IPS DF 4.7 (cell line): Measurements from ENCODE around the gene SLC10A3.

Experiments used
- DNase-seq: peaks from one replicate; pipeline ENCODE4 v3.0.0-alpha.2; 2013; ENCODE audit warnings: low spot score; ENCODE audit errors: extremely low read depth

SLC10A3 gene

DNA sequence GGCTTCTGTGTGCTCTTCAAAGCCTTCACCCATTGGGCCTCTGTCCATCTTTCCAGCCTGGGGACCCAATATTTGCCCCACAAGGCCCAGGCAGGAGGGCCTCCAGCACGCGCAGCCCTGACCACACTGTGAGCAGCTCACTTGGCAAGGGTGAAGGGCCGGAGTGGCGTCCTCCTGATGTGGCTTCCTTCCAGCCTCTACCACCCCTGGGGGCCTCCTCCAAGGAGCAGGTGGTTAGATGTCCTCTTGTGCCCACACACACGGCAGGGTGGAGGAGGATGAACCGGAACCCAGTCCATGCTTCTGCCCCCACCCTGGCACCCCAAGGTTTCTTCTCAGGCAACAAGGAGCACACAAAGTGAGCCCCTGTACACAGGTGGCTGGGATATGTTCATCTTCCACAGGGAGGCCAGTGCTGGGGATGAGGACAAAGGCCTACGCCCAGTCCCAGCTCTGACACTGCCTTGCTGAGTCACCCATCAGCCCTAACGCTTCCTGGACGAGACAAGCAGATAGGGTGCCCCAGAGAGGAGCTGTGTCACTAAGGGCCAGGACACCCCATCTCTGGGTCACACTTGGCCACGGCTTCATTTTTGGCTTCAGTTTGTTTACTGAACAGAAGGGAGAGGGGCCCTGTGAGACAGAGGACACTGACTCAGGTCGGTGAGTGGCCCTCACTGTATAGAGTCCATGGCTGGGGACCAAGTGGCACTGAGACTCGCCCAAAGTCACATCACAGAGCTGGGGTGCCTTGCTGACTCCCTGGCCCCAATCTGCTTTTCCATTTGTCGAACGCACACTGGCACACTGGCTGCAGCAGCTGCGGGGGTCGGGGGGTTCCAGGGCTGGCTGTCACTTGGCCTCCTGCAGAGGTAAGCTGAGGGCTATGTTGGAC, 5.9 kb downstream of the SLC10A3 start:
- no peak for DNase-seq

DNA sequence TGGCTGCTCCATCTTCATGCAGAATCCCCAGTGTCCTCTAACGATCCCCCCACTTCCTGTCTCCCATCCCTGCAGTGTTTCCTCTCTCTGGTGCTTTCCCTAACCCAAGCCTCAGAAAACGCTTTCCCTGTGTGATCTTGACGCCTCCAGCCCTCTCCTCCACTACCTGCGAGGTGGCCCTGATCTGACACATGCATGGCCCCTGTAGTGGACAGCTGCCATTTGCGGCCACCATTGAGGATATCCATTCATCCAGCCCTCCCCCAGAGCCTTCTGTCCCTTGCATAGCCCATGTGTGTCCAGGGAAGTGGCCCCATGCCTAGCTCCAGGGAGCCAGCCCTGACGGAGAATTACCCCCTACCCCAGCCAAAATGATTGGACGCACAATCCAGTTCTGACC, 7.1 kb downstream of the SLC10A3 start:
- no peak for DNase-seq

DNA sequence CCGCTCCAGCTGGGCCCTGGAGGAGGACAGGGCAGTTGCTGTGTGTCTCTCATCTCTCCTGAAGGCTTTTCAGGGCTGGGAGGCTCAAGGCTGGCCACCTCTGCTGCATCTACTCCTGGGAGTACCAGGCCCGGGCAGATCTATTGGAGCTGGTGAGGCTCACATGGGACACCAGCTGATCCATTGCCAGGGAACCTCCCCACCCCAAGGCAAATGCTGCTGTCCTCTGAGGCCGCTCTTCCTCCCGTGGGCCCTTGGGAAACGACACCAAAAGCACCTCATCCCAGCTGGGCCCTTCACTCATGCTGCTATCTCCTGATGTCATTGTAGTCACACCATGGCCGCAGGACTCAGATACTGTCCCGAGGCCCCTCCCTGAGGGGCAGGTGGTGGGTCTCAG, 7.6 kb downstream of the SLC10A3 start:
- DNase-seq: no peak

- no peak for DNase-seq
Measured at GRCh38 chrX:154481911-154482601, 8.4 kb downstream of the SLC10A3 start.

- DNase-seq: no peak
Measured at GRCh38 chrX:154481195-154481594, 9.2 kb downstream of the SLC10A3 start.

DNA sequence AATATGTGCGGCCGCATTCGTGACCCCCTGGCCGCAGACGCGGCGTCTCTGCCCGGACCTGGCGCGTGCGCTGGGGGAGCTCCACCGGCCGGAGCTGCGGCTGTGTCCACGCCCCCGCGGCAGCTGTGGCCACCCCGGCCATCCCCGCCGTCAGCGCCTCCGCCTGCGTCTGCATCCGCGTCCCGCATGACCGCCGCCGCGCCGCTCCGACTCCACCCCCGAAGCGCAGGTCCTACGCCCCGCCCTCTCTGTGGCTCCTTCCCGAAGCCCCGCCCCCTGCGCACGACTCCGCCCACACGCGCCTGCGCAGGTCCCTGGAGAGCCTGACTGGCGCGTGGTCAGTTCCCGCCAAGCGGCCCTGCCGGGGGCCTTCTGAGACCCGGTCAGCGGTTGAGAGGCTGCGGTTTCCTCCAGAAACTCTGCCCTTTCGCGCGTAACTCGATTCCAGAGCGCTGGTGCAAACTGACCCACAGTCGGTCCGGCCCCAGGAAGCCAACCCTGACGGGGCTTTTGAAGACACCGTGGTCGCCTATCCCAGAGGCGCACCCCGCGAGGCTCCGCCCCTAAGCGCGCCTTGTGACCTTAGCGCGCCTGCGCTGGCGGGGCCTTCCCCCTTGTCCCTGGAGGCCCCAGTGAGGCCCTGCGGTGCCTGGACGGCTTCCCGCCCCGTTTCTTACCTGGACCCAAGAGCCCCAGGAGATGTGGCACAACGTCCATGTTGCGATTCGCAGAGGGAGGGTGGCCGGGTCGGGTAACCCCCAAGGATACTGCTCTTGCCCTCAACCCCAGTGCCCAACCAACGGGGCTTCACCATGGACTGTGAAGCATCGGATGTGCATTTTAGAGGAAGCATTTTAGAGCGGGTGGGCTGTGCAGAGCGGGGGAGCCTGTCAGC, 11.5 kb downstream of the SLC10A3 start, which contains the start of gene LAGE3:
Gene LAGE3 (minus strand): TSS at position 554 of the 895 bp plus-strand sequence. CDS start 366 bp downstream, at position 188.
- DNase-seq: no peak

DNA sequence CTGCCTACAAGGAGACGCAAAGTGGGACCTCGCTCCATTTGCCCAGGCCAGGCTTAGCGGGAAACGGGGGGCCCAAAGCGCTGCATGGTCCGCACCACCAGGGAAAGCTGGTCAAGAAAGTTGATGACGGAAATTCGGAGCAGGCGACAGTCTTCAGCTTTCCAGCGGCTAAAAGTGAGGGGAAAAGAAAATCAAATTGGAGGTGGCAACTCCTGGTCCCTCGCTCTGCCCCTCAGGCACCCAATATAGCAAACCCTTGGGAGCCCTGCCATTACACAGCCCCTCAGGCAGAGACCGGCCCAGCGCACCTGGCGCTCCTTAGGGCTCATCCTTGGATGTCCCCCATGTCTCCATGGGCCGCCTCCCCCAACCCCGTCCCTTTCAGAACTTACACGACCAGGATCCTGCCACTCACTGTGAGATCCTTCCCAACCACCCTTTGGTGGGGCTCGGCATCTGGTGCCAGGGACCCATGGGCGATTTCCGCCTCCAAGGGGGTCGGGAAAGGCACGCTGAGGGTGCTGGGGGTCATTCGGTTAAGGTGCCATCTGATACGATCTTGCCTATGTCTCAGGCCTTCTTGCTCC, 12.4 kb downstream of the SLC10A3 start:
- no peak for DNase-seq

DNA sequence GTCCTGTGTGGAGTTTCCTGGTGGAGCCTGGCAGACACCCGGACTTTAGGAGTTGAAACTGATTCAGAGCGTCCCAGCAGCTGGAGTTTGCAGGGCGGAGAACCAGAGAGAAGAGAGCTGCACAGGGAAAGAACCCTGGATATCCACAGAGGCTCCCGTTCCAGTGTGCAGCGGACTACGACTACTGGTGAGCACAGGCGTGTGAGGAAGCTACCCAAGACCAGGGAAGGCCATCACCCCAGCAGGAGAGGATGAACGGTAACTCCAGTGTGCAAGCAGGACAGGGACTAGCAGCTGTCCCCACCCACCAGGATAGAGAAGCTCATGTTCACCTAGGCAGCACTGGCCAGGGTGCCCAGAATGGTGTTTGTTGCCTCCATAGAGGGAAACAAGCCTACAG, 13.6 kb downstream of the SLC10A3 start:
- DNase-seq: no peak

- DNase-seq: no peak
Measured at GRCh38 chrX:154473683-154474082, 16.7 kb downstream of the SLC10A3 start.

DNA sequence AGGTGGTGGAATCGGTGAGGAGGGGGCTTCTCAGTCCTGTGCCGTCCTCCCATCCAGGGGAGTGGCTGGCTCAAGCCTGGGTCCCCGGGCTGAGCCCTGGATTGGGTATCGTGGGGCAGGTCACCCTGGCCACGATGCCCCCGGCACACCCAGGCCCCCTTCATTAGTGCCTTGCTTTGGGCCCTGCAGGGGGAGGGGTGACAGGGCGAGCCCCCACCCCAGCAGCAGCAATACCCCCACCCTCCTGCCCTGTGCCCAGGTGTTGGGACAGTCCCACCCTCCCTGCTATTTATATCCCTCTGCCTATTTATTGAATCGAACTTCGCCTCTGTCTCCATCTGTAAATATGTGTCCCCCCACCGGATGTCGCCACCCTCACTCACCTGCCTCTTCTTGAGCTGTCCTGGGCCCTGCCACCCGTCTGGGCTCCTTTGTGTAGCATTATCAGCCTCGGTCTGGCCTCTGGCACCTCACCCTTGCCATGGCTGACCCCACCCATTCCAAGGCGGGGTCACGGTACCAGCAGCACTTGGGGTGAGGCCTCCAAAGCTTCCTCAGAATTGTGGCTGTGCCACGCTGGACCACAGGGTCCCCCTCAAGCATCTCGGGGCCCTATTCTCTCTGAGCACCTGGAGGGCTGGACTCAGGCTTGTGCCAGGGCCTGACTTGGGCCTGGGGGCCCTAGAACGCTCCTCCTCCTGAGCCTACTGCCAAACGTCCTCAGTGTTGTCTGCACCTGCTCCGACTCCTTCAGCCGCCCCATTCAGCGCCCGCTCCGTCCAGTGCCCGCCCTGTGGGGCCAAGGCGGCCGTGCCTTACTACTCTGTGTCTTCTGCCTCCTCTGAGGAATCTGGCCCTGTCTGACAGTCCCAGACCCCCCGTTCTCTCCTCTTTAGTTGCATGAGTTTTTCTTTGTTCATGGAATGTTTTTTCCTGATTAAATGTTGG, 17.5 kb downstream of the SLC10A3 start:
- no peak for DNase-seq

GRCh38 chrX:154471839-154472684, 18.4 kb downstream of the SLC10A3 start:
- no peak for DNase-seq

GRCh38 chrX:154470914-154471568, 19.4 kb downstream of the SLC10A3 start:
- no peak for DNase-seq

- DNase-seq: no peak
Measured at GRCh38 chrX:154470434-154470833, 20.0 kb downstream of the SLC10A3 start.

DNA sequence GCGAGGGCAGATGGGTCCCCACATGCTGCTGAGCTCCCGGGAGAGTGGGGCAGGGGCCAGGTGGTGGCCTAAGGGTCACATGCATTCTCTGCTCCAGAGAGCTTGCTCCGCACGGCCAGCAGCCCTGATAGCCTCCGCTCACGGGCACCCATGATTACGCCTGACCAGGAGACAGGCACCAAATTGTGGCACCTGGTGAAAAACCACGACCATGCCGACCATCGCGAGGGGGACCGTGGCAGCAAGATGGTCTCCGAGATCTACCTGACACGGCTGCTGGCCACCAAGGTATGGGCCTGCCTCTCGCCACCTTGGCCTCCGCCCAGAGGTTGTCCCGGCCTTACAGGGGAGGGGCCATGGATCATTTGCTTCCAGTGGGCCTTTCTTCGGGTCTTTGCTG, 20.5 kb downstream of the SLC10A3 start:
- no peak for DNase-seq

GRCh38 chrX:154469114-154469513, 21.3 kb downstream of the SLC10A3 start:
- no peak for DNase-seq

GRCh38 chrX:154468217-154468616, 22.2 kb downstream of the SLC10A3 start:
- no peak for DNase-seq

- DNase-seq: no peak
Measured at GRCh38 chrX:154467556-154467955, 22.9 kb downstream of the SLC10A3 start.

- DNase-seq: no peak
Measured at GRCh38 chrX:154466907-154467306, 23.5 kb downstream of the SLC10A3 start.

DNA sequence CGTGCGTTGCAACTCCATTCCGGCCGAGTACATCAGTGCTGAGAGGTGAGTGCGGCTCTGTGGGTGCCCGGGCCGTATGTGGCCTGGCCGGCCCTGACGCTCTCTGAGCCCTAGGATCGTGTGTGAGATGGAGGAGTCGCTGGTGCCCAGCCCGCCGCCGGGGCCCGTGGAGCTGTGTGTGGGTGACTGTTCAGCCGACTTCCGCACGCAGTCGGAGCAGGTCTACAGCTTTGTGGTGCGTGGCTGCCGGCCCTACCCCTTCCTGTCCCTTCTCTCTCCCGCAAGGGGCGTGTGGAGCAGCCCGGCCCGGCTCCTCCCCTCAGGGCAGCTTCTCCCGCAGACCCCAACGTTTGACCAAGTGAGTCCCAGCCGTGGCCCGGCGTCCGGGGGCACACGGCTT, 24.4 kb downstream of the SLC10A3 start:
- DNase-seq: no peak
